ENCODE results near the gene FGR.

Gene FGR

GRCh38 chr1:27585684-27586083, 49.3 kb downstream of the FGR start:
- DNase-seq: no peak

GRCh38 chr1:27584453-27584852, 50.5 kb downstream of the FGR start:
- no peak for DNase-seq

- DNase-seq: no peak
Observed at GRCh38 chr1:27583479-27583878, 51.5 kb downstream of the FGR start.

GRCh38 chr1:27581823-27582243, 53.2 kb downstream of the FGR start:
- peak; percentile 42 to 49 for DNase-seq

- DNase-seq: no peak
Observed at GRCh38 chr1:27577504-27578188, 57.3 kb downstream of the FGR start.

- no peak for DNase-seq
Observed at GRCh38 chr1:27576806-27577227, 58.2 kb downstream of the FGR start.

- DNase-seq: no peak
Observed at GRCh38 chr1:27575840-27576331, 59.1 kb downstream of the FGR start.

- DNase-seq: no peak
Observed at GRCh38 chr1:27574871-27575831, 59.8 kb downstream of the FGR start.

- no peak for DNase-seq
Observed at GRCh38 chr1:27574001-27574781, 60.8 kb downstream of the FGR start.

GRCh38 chr1:27572679-27573426, 62.1 kb downstream of the FGR start:
- no peak for DNase-seq

GRCh38 chr1:27572019-27572678, 62.8 kb downstream of the FGR start:
- no peak for DNase-seq

GRCh38 chr1:27571439-27572018, 63.5 kb downstream of the FGR start:
- DNase-seq: no peak

GRCh38 chr1:27570784-27571183, 64.2 kb downstream of the FGR start:
- no peak for DNase-seq

GRCh38 chr1:27570356-27570755, 64.6 kb downstream of the FGR start:
- no peak for DNase-seq

- DNase-seq: no peak
Observed at GRCh38 chr1:27569506-27570291, 65.3 kb downstream of the FGR start.

GRCh38 chr1:27569088-27569460, 65.9 kb downstream of the FGR start:
- DNase-seq: no peak

- DNase-seq: peak; percentile 84
Observed at GRCh38 chr1:27568300-27569087, 66.5 kb downstream of the FGR start.

GRCh38 chr1:27567971-27568299, 67.0 kb downstream of the FGR start:
- DNase-seq: no peak

GRCh38 chr1:27567146-27567526, 67.8 kb downstream of the FGR start:
- no peak for DNase-seq

All from inflammatory macrophage (primary cell).